H9 (cell line): ENCODE measurements around the gene HIPK3. TPM values are rescaled to one million over a fixed set of nuclear protein-coding genes. Genes with fewer than 3 reads are reported as not detected.

Experiments
- DNase-seq: peaks from one replicate; pipeline ENCODE4 v3.0.0-alpha.2; 2017
- H2AFZ ChIP-seq: one replicate; pipeline ENCODE4 v1.6.1; 2013; ENCODE audit warnings: mild to moderate bottlenecking, low read length, control low read depth, moderate library complexity
- H2AK5ac ChIP-seq: 2 replicates; pipeline ENCODE4 v1.6.1; 2013; ENCODE audit warnings: low read length, control low read depth, mixed read lengths; ENCODE audit not compliant: insufficient read length
- H2BK120ac ChIP-seq: one replicate; pipeline ENCODE4 v1.6.1; 2013; ENCODE audit warnings: low read depth, mild to moderate bottlenecking, low read length, control low read depth, inconsistent platforms; ENCODE audit not compliant: poor library complexity, severe bottlenecking
- H2BK12ac ChIP-seq: 2 replicates; pipeline ENCODE4 v1.6.1; 2013; ENCODE audit warnings: low read length, control low read depth, mixed read lengths, low read depth; ENCODE audit not compliant: insufficient read length
- H2BK15ac ChIP-seq: 2 replicates; pipeline ENCODE4 v1.6.1; 2013; ENCODE audit warnings: low read depth, low read length, control low read depth
- H2BK20ac ChIP-seq: one replicate; pipeline ENCODE4 v1.6.1; 2013; ENCODE audit warnings: low read depth, mild to moderate bottlenecking, low read length, control low read depth, inconsistent platforms; ENCODE audit not compliant: poor library complexity, severe bottlenecking
- H2BK5ac ChIP-seq: 2 replicates; pipeline ENCODE4 v1.6.1; 2013; ENCODE audit warnings: low read length, control low read depth, mixed read lengths; ENCODE audit not compliant: insufficient read length
- H3K14ac ChIP-seq: 2 replicates; pipeline ENCODE4 v1.6.1; 2013; ENCODE audit warnings: low read length, control low read depth; ENCODE audit not compliant: insufficient read depth
- H3K18ac ChIP-seq: 2 replicates; pipeline ENCODE4 v1.6.1; 2013; ENCODE audit warnings: low read depth, mild to moderate bottlenecking, mixed read lengths, low read length, control low read depth; ENCODE audit not compliant: insufficient read length
- H3K23ac ChIP-seq: 2 replicates; pipeline ENCODE4 v1.6.1; 2013; ENCODE audit warnings: low read length, control low read depth, mixed read lengths, low read depth; ENCODE audit not compliant: insufficient read length
- H3K23me2 ChIP-seq: 2 replicates; pipeline ENCODE4 v1.6.1; 2013; ENCODE audit warnings: low read depth, mild to moderate bottlenecking, mixed read lengths, low read length, control low read depth; ENCODE audit not compliant: insufficient read length, poor library complexity, severe bottlenecking
- H3K27ac ChIP-seq: 2 replicates; pipeline ENCODE4 v1.5.1; 2013; ENCODE audit warnings: low read length, control low read depth, mixed read lengths, low read depth; ENCODE audit not compliant: insufficient read length
- H3K27me3 ChIP-seq: 2 replicates; pipeline ENCODE4 v1.6.1; 2013; ENCODE audit warnings: low read length, control low read depth, inconsistent platforms; ENCODE audit not compliant: insufficient read depth
- H3K4ac ChIP-seq: 2 replicates; pipeline ENCODE4 v1.6.1; 2013; ENCODE audit warnings: low read depth, mild to moderate bottlenecking, control low read depth, inconsistent platforms, low read length, moderate library complexity
- H3K4me1 ChIP-seq: 2 replicates; pipeline ENCODE4 v1.6.1; 2013; ENCODE audit warnings: low read length, control low read depth, inconsistent platforms; ENCODE audit not compliant: insufficient read depth
- H3K4me2 ChIP-seq: 2 replicates; pipeline ENCODE4 v1.6.1; 2013; ENCODE audit warnings: low read length, control low read depth, mixed read lengths; ENCODE audit not compliant: insufficient read length, insufficient read depth
- H3K56ac ChIP-seq: 2 replicates; pipeline ENCODE4 v1.6.1; 2013; ENCODE audit warnings: low read depth, mild to moderate bottlenecking, mixed read lengths, low read length, control low read depth; ENCODE audit not compliant: insufficient read length
- H3K79me1 ChIP-seq: 2 replicates; pipeline ENCODE4 v1.6.1; 2013; ENCODE audit warnings: low read depth, mild to moderate bottlenecking, moderate library complexity, low read length, control low read depth, inconsistent platforms; ENCODE audit not compliant: insufficient read depth, poor library complexity, severe bottlenecking
- H3K79me2 ChIP-seq: 2 replicates; pipeline ENCODE4 v1.6.1; 2013; ENCODE audit warnings: low read length, control low read depth, inconsistent platforms; ENCODE audit not compliant: insufficient read depth
- H3K9ac ChIP-seq: 2 replicates; pipeline ENCODE4 v1.6.1; 2013; ENCODE audit warnings: low read length, control low read depth, mixed read lengths; ENCODE audit not compliant: insufficient read length; ENCODE audit errors: extremely low read depth
- H3K9me3 ChIP-seq: one replicate; pipeline ENCODE4 v1.6.1; 2013; ENCODE audit warnings: low read depth, low read length, inconsistent platforms; ENCODE audit not compliant: control insufficient read depth
- H3T11ph ChIP-seq: one replicate; pipeline ENCODE4 v1.6.1; 2013; ENCODE audit warnings: mild to moderate bottlenecking, low read length, control low read depth, inconsistent platforms
- H4K20me1 ChIP-seq: one replicate; pipeline ENCODE4 v1.6.1; 2013; ENCODE audit not compliant: control insufficient read depth, insufficient read length, insufficient read depth
- H4K5ac ChIP-seq: 2 replicates; pipeline ENCODE4 v1.6.1; 2013; ENCODE audit warnings: low read depth, mild to moderate bottlenecking, mixed read lengths, low read length, control low read depth; ENCODE audit not compliant: insufficient read length
- H4K8ac ChIP-seq: replicated peaks from 2 replicates; pipeline ENCODE4 v1.6.1; 2013; ENCODE audit warnings: low read length, control low read depth, mixed read lengths, low read depth; ENCODE audit not compliant: insufficient read length
- H4K91ac ChIP-seq: 2 replicates; pipeline ENCODE4 v1.6.1; 2013; ENCODE audit warnings: low read depth, mild to moderate bottlenecking, moderate library complexity, mixed read lengths, low read length, control low read depth; ENCODE audit not compliant: insufficient read length
- H3K27ac Mint-ChIP-seq, 3 experiments: 2 replicates in 2 of 3; 3 replicates in 1 of 3; pipeline ENCODE4 v1.8.0; 2020 to 2021; ENCODE audit warnings: mixed read lengths in 3 of 3, mild to moderate bottlenecking in 1 of 3, moderate library complexity in 1 of 3
- H3K27me3 Mint-ChIP-seq: 2 replicates; pipeline ENCODE4 v1.8.0; 2021; ENCODE audit warnings: low read depth, mild to moderate bottlenecking, moderate library complexity, mixed read lengths
- H3K36me3 Mint-ChIP-seq, 3 experiments: 2 replicates in 2 of 3; 3 replicates in 1 of 3; pipeline ENCODE4 v1.8.0; 2020 to 2021; ENCODE audit warnings: low read depth in 3 of 3, mixed read lengths in 3 of 3; ENCODE audit not compliant: insufficient read depth in 1 of 3
- H3K4me1 Mint-ChIP-seq, 2 experiments: 2 replicates each; pipeline ENCODE4 v1.8.0; 2020; ENCODE audit warnings: mixed read lengths in 2 of 2
- H3K4me3 Mint-ChIP-seq, 2 experiments: 2 replicates in 1 of 2; 3 replicates in 1 of 2; pipeline ENCODE4 v1.8.0; 2020 to 2021; ENCODE audit warnings: mild to moderate bottlenecking in 2 of 2, mixed read lengths in 2 of 2, moderate library complexity in 1 of 2
- H3K9me3 Mint-ChIP-seq, 2 experiments: 2 replicates in 1 of 2; 3 replicates in 1 of 2; pipeline ENCODE4 v1.8.0; 2020; ENCODE audit warnings: mild to moderate bottlenecking in 2 of 2, mixed read lengths in 2 of 2, moderate library complexity in 1 of 2
- WGBS: extraction: QIAGEN DNeasy Blood & Tissue Kit; methylation state at CpG from one replicate; pipeline ENCODE4 v1.1.7; 2013; ENCODE audit warnings: missing lambda C conversion rate, low lambda C conversion rate, mixed read lengths; ENCODE audit not compliant: insufficient read length; ENCODE audit errors: extremely low coverage; 5-methylcytosine and 5-hydroxymethylcytosine counted together
- total RNA-seq: library from RNA; stranded (reverse); gene quantifications from 2 replicates; pipeline ENCODE4 v1.2.1, GENCODE V29; 2021
- TF ChIP-seq, protein P1 (sequence below): fragments of 200-600 bp; sonication (generic); conservative IDR thresholded peaks from 3 replicates; pipeline ENCODE4 v1.8.0; 2021; ENCODE audit warnings: antibody characterized with exemption, mild to moderate bottlenecking

Gene HIPK3
- total RNA-seq, 1 experiment from 2014 or later: 23.4 TPM

DNA sequence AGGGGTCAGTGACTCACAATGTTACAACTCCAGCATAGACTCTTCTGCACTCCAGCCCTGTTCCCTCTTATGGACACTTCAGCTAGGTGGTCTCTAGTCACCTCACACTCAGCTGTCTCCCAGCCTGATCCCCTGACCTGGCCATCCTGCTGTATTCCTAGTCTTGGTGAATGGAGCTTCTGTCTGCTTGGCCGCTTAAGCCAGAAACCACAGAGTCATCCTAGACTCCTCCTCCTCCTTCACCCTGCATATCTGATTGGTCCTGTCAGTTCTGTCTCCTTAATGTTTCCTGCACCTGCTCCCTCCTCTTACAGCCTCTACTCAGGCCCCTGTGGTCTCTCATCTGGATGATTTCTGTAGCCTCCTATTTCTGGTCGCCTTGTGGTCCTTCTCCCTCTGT, 144.9 kb downstream of the HIPK3 start:
- Histone ChIP-seq H3K23me2 (no peaks in the 10 kb centered on the region), H3K79me2 (no peaks in the 10 kb centered on the region; the same call in 1 of the 2 replicates), H2BK20ac (no peak overlapping the region), H4K8ac (no peak overlapping the region), H2BK5ac (no peak overlapping the region), H3K56ac (no peak overlapping the region), H3K9me3 (no peaks in the 10 kb centered on the region), H2AK5ac (no peak overlapping the region), H4K5ac (no peak overlapping the region), H3K9ac (no peak overlapping the region), H4K20me1 (no peaks in the 10 kb centered on the region), H4K91ac (no peak overlapping the region), H2BK120ac (no peak overlapping the region), H3K79me1 (no peaks in the 10 kb centered on the region), H2BK15ac (no peak overlapping the region), H3K4ac (no peak overlapping the region), H3K14ac (no peak overlapping the region), H3K27me3 (no peaks in the 10 kb centered on the region), H2AFZ (no peak overlapping the region), H3K27ac (no peak overlapping the region), H3T11ph (no peak overlapping the region), H3K4me2 (no peak overlapping the region), H3K23ac (no peak overlapping the region), H3K18ac (no peak overlapping the region), H3K4me1 (no peaks in the 10 kb centered on the region), H2BK12ac (no peak overlapping the region)
- Mint-ChIP-seq H3K4me3 (no peak overlapping the region), H3K27me3 (no peaks in the 10 kb centered on the region), H3K4me1 (peaks cover 5 to 8% of the 10 kb centered on the region in 2 experiments; a peak in 2 of 4 replicates), H3K27ac (no peak overlapping the region), H3K36me3 (no peaks in the 10 kb centered on the region), H3K9me3 (no peaks in the 10 kb centered on the region)
- no peak for DNase-seq
- WGBS: no CpG with 5 or more reads among the region's 2 CpGs
- TF ChIP-seq, protein P1, sequence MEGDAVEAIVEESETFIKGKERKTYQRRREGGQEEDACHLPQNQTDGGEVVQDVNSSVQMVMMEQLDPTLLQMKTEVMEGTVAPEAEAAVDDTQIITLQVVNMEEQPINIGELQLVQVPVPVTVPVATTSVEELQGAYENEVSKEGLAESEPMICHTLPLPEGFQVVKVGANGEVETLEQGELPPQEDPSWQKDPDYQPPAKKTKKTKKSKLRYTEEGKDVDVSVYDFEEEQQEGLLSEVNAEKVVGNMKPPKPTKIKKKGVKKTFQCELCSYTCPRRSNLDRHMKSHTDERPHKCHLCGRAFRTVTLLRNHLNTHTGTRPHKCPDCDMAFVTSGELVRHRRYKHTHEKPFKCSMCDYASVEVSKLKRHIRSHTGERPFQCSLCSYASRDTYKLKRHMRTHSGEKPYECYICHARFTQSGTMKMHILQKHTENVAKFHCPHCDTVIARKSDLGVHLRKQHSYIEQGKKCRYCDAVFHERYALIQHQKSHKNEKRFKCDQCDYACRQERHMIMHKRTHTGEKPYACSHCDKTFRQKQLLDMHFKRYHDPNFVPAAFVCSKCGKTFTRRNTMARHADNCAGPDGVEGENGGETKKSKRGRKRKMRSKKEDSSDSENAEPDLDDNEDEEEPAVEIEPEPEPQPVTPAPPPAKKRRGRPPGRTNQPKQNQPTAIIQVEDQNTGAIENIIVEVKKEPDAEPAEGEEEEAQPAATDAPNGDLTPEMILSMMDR: no peak
